HL-60 (cell line): ENCODE data around the gene PTPRM.

Source experiments
- DNase-seq, 2 experiments: peaks; one replicate each; pipeline ENCODE4 v3.0.0-alpha.2; 2010 to 2020; ENCODE audit warnings: low read depth in 1 of 2, low spot score in 1 of 2
- H3K27ac ChIP-seq: fragments of 250-450 bp; sonication (Bioruptor Pico); replicated peaks from 2 replicates; pipeline ENCODE4 v1.5.1; 2020; ENCODE audit warnings: mild to moderate bottlenecking, moderate library complexity
- H3K27me3 ChIP-seq: fragments of 250-450 bp; sonication (Bioruptor Pico); 2 replicates; pipeline ENCODE4 v1.5.1; 2021; ENCODE audit warnings: mild to moderate bottlenecking, moderate library complexity; ENCODE audit not compliant: insufficient read depth, poor library complexity, severe bottlenecking
- H3K4me3 ChIP-seq: replicated peaks from 2 replicates; pipeline ENCODE4 v1.5.1; 2011; ENCODE audit warnings: mild to moderate bottlenecking, control low read depth, low read length; ENCODE audit not compliant: insufficient read depth
- GABPA ChIP-seq: IDR thresholded peaks from 2 replicates; pipeline ENCODE4 v1.6.1; 2012; ENCODE audit warnings: low read depth
- POLR2AphosphoS5 ChIP-seq: IDR thresholded peaks from 2 replicates; pipeline ENCODE4 v1.6.1; 2012; ENCODE audit warnings: low read depth
- REST ChIP-seq: IDR thresholded peaks from 2 replicates; pipeline ENCODE4 v1.6.1; 2012; ENCODE audit warnings: low read depth; ENCODE audit not compliant: insufficient replicate concordance
- SPI1 ChIP-seq: IDR thresholded peaks from 2 replicates; pipeline ENCODE4 v1.6.1; 2012; ENCODE audit warnings: low read depth, mild to moderate bottlenecking, borderline replicate concordance
- TF ChIP-seq, protein P1 (sequence below): IDR thresholded peaks from one replicate; pipeline ENCODE4 v1.5.1; 2011; ENCODE audit warnings: low read length, control low read depth, inconsistent platforms; ENCODE audit not compliant: insufficient read depth

The PTPRM gene

DNA sequence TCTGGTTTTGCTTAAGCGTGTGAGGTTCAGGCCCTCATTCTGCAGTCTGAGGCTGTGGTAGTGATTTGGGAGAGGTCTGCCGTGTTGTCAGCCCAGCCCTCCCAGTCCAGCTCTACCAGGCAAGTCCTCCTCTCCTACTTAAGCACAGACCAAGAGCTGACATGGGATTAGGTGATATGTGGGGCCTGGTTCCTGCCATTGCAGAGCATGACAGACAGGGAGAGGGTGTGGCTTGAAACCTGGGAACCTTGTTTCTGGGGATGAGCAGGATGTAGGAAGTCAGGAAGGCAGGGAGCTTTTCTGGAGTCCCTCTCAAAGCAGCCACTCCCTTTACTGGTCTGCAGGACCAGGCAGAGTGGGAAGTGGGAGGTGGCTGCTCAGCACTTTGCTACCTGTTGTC is 38.6 kb downstream of the PTPRM start:
- Histone ChIP-seq H3K4me3 (no peak overlapping the region), H3K27ac (no peak overlapping the region)
- no peak for TF ChIP-seq REST
- no peak for TF ChIP-seq POLR2AphosphoS5
- TF ChIP-seq, protein P1, sequence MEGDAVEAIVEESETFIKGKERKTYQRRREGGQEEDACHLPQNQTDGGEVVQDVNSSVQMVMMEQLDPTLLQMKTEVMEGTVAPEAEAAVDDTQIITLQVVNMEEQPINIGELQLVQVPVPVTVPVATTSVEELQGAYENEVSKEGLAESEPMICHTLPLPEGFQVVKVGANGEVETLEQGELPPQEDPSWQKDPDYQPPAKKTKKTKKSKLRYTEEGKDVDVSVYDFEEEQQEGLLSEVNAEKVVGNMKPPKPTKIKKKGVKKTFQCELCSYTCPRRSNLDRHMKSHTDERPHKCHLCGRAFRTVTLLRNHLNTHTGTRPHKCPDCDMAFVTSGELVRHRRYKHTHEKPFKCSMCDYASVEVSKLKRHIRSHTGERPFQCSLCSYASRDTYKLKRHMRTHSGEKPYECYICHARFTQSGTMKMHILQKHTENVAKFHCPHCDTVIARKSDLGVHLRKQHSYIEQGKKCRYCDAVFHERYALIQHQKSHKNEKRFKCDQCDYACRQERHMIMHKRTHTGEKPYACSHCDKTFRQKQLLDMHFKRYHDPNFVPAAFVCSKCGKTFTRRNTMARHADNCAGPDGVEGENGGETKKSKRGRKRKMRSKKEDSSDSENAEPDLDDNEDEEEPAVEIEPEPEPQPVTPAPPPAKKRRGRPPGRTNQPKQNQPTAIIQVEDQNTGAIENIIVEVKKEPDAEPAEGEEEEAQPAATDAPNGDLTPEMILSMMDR: no peak
- no peak for TF ChIP-seq SPI1

GRCh38 chr18:7607540-7608173 is 40.5 kb downstream of the PTPRM start:
- no peak overlapping the region for H3K4me3 ChIP-seq
- TF ChIP-seq, protein P1: no peak
- TF ChIP-seq GABPA: no peak
- TF ChIP-seq POLR2AphosphoS5: no peak
- TF ChIP-seq SPI1: no peak
- TF ChIP-seq REST: no peak
- H3K27me3 ChIP-seq: no peaks in the 10 kb centered on the region
- DNase-seq: no peak
- H3K27ac ChIP-seq: no peak overlapping the region

More for the DNA sequence above, 38.6 kb downstream of the PTPRM start:
- no peaks in the 10 kb centered on the region for H3K27me3 ChIP-seq
- DNase-seq: no peak

- no peak for DNase-seq
- no peak for TF ChIP-seq GABPA
- no peak for TF ChIP-seq SPI1
- TF ChIP-seq REST: no peak
- TF ChIP-seq, protein P1: no peak
- no peak for TF ChIP-seq POLR2AphosphoS5
- Histone ChIP-seq H3K27ac (no peak overlapping the region), H3K27me3 (no peaks in the 10 kb centered on the region), H3K4me3 (no peak overlapping the region)
Measured at GRCh38 chr18:7608174-7608550, 41.0 kb downstream of the PTPRM start.
